Keratinocyte (primary cell): ENCODE results near the gene A1BG.

Experiments
- CTCF ChIP-seq, 3 experiments: IDR thresholded peaks in 1 of 3; conservative IDR thresholded peaks in 1 of 3; optimal IDR thresholded peaks in 1 of 3; 2 replicates in 2 of 3; 3 replicates in 1 of 3; pipeline versions ENCODE3 to v1.5.1; 2011; ENCODE audit warnings: low read length in 3 of 3, mild to moderate bottlenecking in 3 of 3, moderate library complexity in 2 of 3, control low read depth in 1 of 3, inconsistent platforms in 1 of 3; ENCODE audit not compliant: insufficient read depth in 2 of 3; ENCODE audit errors: extremely low read depth in 1 of 3
- EZH2 ChIP-seq: IDR thresholded peaks from one replicate; pipeline ENCODE4 v1.6.1; 2012; ENCODE audit warnings: inconsistent platforms, mild to moderate bottlenecking, low read length, moderate library complexity

GRCh38 chr19:58380037-58380661 is 26.9 kb upstream of the A1BG start:
- TF ChIP-seq EZH2 (no peak), CTCF (optimal IDR thresholded peaks at IDR 0.05 in 1 of 3, IDR thresholded peaks at IDR 0.05 in 1 of 3, conservative IDR thresholded peaks at IDR 0.05 in 1 of 3; ENCODE audit: extremely low read depth in 1 of 3, insufficient read depth in 2 of 3, low read length in 3 of 3) (no peak)
